ENCODE results near the gene REXO1. TPM values are rescaled to one million over a fixed set of nuclear protein-coding genes. Genes with fewer than 3 reads are reported as not detected.
"Not testable (repeated sequence)": the region's sequence is repeated elsewhere in the genome, so short reads cannot be mapped to it uniquely, and the experiment has no call there.

REXO1 gene
- polyA plus RNA-seq, 3 donors, result 2.8 to 60.8 (median 3.0) TPM

GRCh38 chr19:1880611-1881392, 32.5 kb upstream of the REXO1 start:
- no peak for DNase-seq
- Mint-ChIP-seq H3K27ac (peak overlapping the region in 1 of 7 donors; percentile 54), H3K4me1 (peaks cover 31% of the 10 kb centered on the region), H3K4me3 (no peak overlapping the region), H3K9me3 (peaks cover 0 to 1% (median 0%) of the 10 kb centered on the region in 7 donors), H3K27me3 (ENCODE audit: low read depth in 3 of 3) (peaks cover 0 to 2% (median 0%) of the 10 kb centered on the region in 3 donors), H3K36me3 (peaks cover 16 to 28% of the 10 kb centered on the region in 2 donors)
- Histone ChIP-seq H3K27ac (ENCODE audit: low read depth in 1 of 2, low read length in 2 of 2) (no peak overlapping the region), H3K9me3 (replicated peaks in 1 of 2; ENCODE audit: control insufficient read depth in 1 of 2, insufficient read depth in 1 of 2, low read length in 2 of 2) (no peaks in the 10 kb centered on the region), H3K27me3 (ENCODE audit: control insufficient read depth in 2 of 2, insufficient read depth in 2 of 2, low read length in 2 of 2) (no peaks in the 10 kb centered on the region), H4K20me1 (ENCODE audit: insufficient read depth, low read length) (peaks cover 42% of the 10 kb centered on the region), H3K9ac (ENCODE audit: insufficient read depth, low read length, poor library complexity, severe bottlenecking) (no peak overlapping the region), H2AFZ (ENCODE audit: insufficient read depth, low read depth, low read length, poor library complexity, severe bottlenecking) (no peak overlapping the region), H3K4me1 (ENCODE audit: control insufficient read depth in 1 of 2, insufficient read depth in 2 of 2, low read length in 2 of 2) (peaks cover 36 to 40% of the 10 kb centered on the region in 2 donors), H3K4me3 (replicated peaks in 1 of 3; ENCODE audit: low read depth in 2 of 3, low read length in 3 of 3) (no peak overlapping the region), H3K36me3 (replicated peaks in 1 of 2; ENCODE audit: control insufficient read depth in 1 of 2, insufficient read depth in 2 of 2, low read length in 2 of 2) (peaks cover 11 to 18% of the 10 kb centered on the region in 2 donors), H3K79me2 (ENCODE audit: insufficient read depth, low read length) (peaks cover 46% of the 10 kb centered on the region), H3K4me2 (replicated peaks; ENCODE audit: extremely low read depth, low read length, poor library complexity, severe bottlenecking) (no peak overlapping the region)
- intact Hi-C loops (cut with micrococcal nuclease), result no loop called here
- TF ChIP-seq CTCF (IDR thresholded peaks at IDR 0.05), result no peak
- 99% methylated on average over 15 of the region's 35 CpGs for WGBS (ENCODE audit: insufficient coverage)

GRCh38 chr19:1879982-1880381, 31.7 kb upstream of the REXO1 start:
- H3K4me1 ChIP-seq (ENCODE audit: control insufficient read depth in 1 of 2, insufficient read depth in 2 of 2, low read length in 2 of 2), result peaks cover 35 to 41% of the 10 kb centered on the region in 2 donors
- Mint-ChIP-seq H3K36me3 (peaks cover 16 to 28% of the 10 kb centered on the region in 2 donors), H3K27ac (peak overlapping the region in 2 of 7 donors; percentile 16 to 54), H3K4me1 (peaks cover 35% of the 10 kb centered on the region)
- H3K9ac ChIP-seq (ENCODE audit: insufficient read depth, low read length, poor library complexity, severe bottlenecking); H3K4me3 Mint-ChIP-seq; H3K27me3 Mint-ChIP-seq (ENCODE audit: low read depth in 3 of 3); H3K4me2 ChIP-seq (replicated peaks; ENCODE audit: extremely low read depth, low read length, poor library complexity, severe bottlenecking); H2AFZ ChIP-seq (ENCODE audit: insufficient read depth, low read depth, low read length, poor library complexity, severe bottlenecking); DNase-seq; H3K9me3 ChIP-seq (replicated peaks in 1 of 2; ENCODE audit: control insufficient read depth in 1 of 2, insufficient read depth in 1 of 2, low read length in 2 of 2); intact Hi-C loops (cut with micrococcal nuclease); H3K9me3 Mint-ChIP-seq; H3K27me3 ChIP-seq (ENCODE audit: control insufficient read depth in 2 of 2, insufficient read depth in 2 of 2, low read length in 2 of 2); H3K27ac ChIP-seq (ENCODE audit: low read depth in 1 of 2, low read length in 2 of 2); H3K4me3 ChIP-seq (replicated peaks in 1 of 3; ENCODE audit: low read depth in 2 of 3, low read length in 3 of 3): not testable (repeated sequence)
- 90% methylated on average over 6 of the region's 17 CpGs for WGBS (ENCODE audit: insufficient coverage)
- H3K36me3 ChIP-seq (replicated peaks in 1 of 2; ENCODE audit: control insufficient read depth in 1 of 2, insufficient read depth in 2 of 2, low read length in 2 of 2), result peaks cover 11 to 18% of the 10 kb centered on the region in 2 donors
- H4K20me1 ChIP-seq (ENCODE audit: insufficient read depth, low read length), result peaks cover 50% of the 10 kb centered on the region
- H3K79me2 ChIP-seq (ENCODE audit: insufficient read depth, low read length), result peaks cover 53% of the 10 kb centered on the region

- DNase-seq; H3K27me3 Mint-ChIP-seq (ENCODE audit: low read depth in 3 of 3); H3K9ac ChIP-seq (ENCODE audit: insufficient read depth, low read length, poor library complexity, severe bottlenecking); H3K4me2 ChIP-seq (replicated peaks; ENCODE audit: extremely low read depth, low read length, poor library complexity, severe bottlenecking); H2AFZ ChIP-seq (ENCODE audit: insufficient read depth, low read depth, low read length, poor library complexity, severe bottlenecking); H3K27me3 ChIP-seq (ENCODE audit: control insufficient read depth in 2 of 2, insufficient read depth in 2 of 2, low read length in 2 of 2); intact Hi-C loops (cut with micrococcal nuclease); H3K9me3 ChIP-seq (replicated peaks in 1 of 2; ENCODE audit: control insufficient read depth in 1 of 2, insufficient read depth in 1 of 2, low read length in 2 of 2); H3K27ac Mint-ChIP-seq; H3K4me3 ChIP-seq (replicated peaks in 1 of 3; ENCODE audit: low read depth in 2 of 3, low read length in 3 of 3); H3K27ac ChIP-seq (ENCODE audit: low read depth in 1 of 2, low read length in 2 of 2); H3K4me3 Mint-ChIP-seq; H3K9me3 Mint-ChIP-seq: not testable (repeated sequence)
- peaks cover 15 to 28% of the 10 kb centered on the region in 2 donors for H3K36me3 Mint-ChIP-seq
- H3K4me1 Mint-ChIP-seq, result peaks cover 36% of the 10 kb centered on the region
- Histone ChIP-seq H3K4me1 (ENCODE audit: control insufficient read depth in 1 of 2, insufficient read depth in 2 of 2, low read length in 2 of 2) (peaks cover 37 to 42% of the 10 kb centered on the region in 2 donors), H3K36me3 (replicated peaks in 1 of 2; ENCODE audit: control insufficient read depth in 1 of 2, insufficient read depth in 2 of 2, low read length in 2 of 2) (peaks cover 11 to 20% of the 10 kb centered on the region in 2 donors), H3K79me2 (ENCODE audit: insufficient read depth, low read length) (peaks cover 53% of the 10 kb centered on the region), H4K20me1 (ENCODE audit: insufficient read depth, low read length) (peaks cover 54% of the 10 kb centered on the region)
- WGBS (ENCODE audit: insufficient coverage), result 100% methylated on average over 4 of the region's 8 CpGs
Observed at GRCh38 chr19:1878583-1878982, 30.3 kb upstream of the REXO1 start.

- H4K20me1 ChIP-seq (ENCODE audit: insufficient read depth, low read length), result peaks cover 54% of the 10 kb centered on the region
- H3K27me3 Mint-ChIP-seq (ENCODE audit: low read depth in 3 of 3); H3K4me3 Mint-ChIP-seq; H3K27ac ChIP-seq (ENCODE audit: low read depth in 1 of 2, low read length in 2 of 2); H3K4me2 ChIP-seq (replicated peaks; ENCODE audit: extremely low read depth, low read length, poor library complexity, severe bottlenecking); H3K27me3 ChIP-seq (ENCODE audit: control insufficient read depth in 2 of 2, insufficient read depth in 2 of 2, low read length in 2 of 2); H3K9ac ChIP-seq (ENCODE audit: insufficient read depth, low read length, poor library complexity, severe bottlenecking); intact Hi-C loops (cut with micrococcal nuclease); H3K27ac Mint-ChIP-seq; H2AFZ ChIP-seq (ENCODE audit: insufficient read depth, low read depth, low read length, poor library complexity, severe bottlenecking); H3K9me3 Mint-ChIP-seq; H3K9me3 ChIP-seq (replicated peaks in 1 of 2; ENCODE audit: control insufficient read depth in 1 of 2, insufficient read depth in 1 of 2, low read length in 2 of 2); DNase-seq; H3K4me3 ChIP-seq (replicated peaks in 1 of 3; ENCODE audit: low read depth in 2 of 3, low read length in 3 of 3): not testable (repeated sequence)
- peaks cover 25% of the 10 kb centered on the region for H3K4me1 Mint-ChIP-seq
- H3K36me3 Mint-ChIP-seq, result peaks cover 13 to 27% of the 10 kb centered on the region in 2 donors
- peaks cover 28 to 33% of the 10 kb centered on the region in 2 donors for H3K4me1 ChIP-seq (ENCODE audit: control insufficient read depth in 1 of 2, insufficient read depth in 2 of 2, low read length in 2 of 2)
- H3K36me3 ChIP-seq (replicated peaks in 1 of 2; ENCODE audit: control insufficient read depth in 1 of 2, insufficient read depth in 2 of 2, low read length in 2 of 2), result peaks cover 23 to 28% of the 10 kb centered on the region in 2 donors
- H3K79me2 ChIP-seq (ENCODE audit: insufficient read depth, low read length), result peaks cover 53% of the 10 kb centered on the region
- WGBS (ENCODE audit: insufficient coverage), result 83% methylated on average over 16 of the region's 47 CpGs
Observed at GRCh38 chr19:1877280-1877660, 29.0 kb upstream of the REXO1 start.

Measured in CD14-positive monocyte (primary cell).